Colonic mucosa (tissue), 4 donors: ENCODE data around the gene SLC17A9. TPM values are rescaled to one million over a fixed set of nuclear protein-coding genes. Genes with fewer than 3 reads are reported as not detected.

ENCODE experiments used
- DNase-seq: peaks from one replicate; pipeline ENCODE4 v3.0.0-alpha.2; 2020
- H3K27ac ChIP-seq: fragments of 200-600 bp; one replicate; pipeline ENCODE4 v1.8.0; 2021
- H3K27me3 ChIP-seq: fragments of 200-600 bp; one replicate; pipeline ENCODE4 v1.8.0; 2021
- H3K36me3 ChIP-seq: fragments of 200-600 bp; one replicate; pipeline ENCODE4 v1.8.0; 2021
- H3K4me1 ChIP-seq: fragments of 200-600 bp; one replicate; pipeline ENCODE4 v1.8.0; 2021; ENCODE audit warnings: mild to moderate bottlenecking
- H3K4me3 ChIP-seq: fragments of 200-600 bp; one replicate; pipeline ENCODE4 v1.8.0; 2021
- H3K9ac ChIP-seq, 2 donors: one replicate each; pipeline ENCODE4 v1.7.0; 2013; ENCODE audit warnings: control low read depth in 2 of 2, low read depth in 2 of 2, low read length in 2 of 2
- H3K9me3 ChIP-seq: fragments of 200-600 bp; one replicate; pipeline ENCODE4 v1.8.0; 2021
- intact Hi-C: fragments of 100-400 bp; cut with DNase I; formaldehyde crosslinking; loops from one replicate; pipeline ENCODE4 v1.14.1; 2022
- total RNA-seq, 2 donors: library from RNA; stranded (reverse); fragmentation: NEBNext Ultra II Directional in 1 of 2; extraction: Animal tissue kit (Norgen Biotek cat#: 25700) in 1 of 2; gene quantifications; one replicate each; pipeline ENCODE4 v1.2.1, GENCODE V29; 2021
- TF ChIP-seq, protein P1 (sequence below): fragments of 200-600 bp; IDR thresholded peaks from one replicate; pipeline ENCODE4 v1.8.0; 2022; ENCODE audit warnings: antibody characterized with exemption, mild to moderate bottlenecking
- donor health status: healthy.
- donor health status: DM: no; HTN: no; CAD: no.
- donor health status: DM: no; HTN: no; CAD: no.

Gene SLC17A9
- total RNA-seq, 2 donors from 2014 or later = 23.1 to 54.7 TPM

DNA sequence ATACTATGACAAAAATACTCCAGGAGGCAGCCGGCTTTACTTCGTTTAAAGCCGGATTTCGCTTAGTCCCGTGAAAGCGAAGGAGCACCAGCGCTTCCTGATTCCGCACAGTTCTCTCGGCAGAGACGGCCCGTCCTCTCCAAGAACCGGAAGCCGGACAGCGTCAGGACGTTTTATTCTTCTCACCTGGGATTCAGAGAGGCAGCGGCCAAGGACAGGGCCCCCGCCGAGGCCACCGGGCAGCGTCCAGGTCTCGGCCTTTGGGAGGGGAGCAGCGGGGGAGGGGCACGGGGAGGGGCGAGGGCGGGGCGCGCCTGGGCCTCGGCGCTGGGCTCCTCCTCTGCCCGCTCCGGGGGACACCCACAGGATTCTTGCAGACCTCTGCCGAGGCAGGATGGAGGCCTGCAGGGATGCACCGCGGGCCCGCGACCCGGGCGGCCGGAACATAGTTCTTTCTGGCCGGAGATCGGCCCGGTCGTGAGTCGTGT is 23.4 kb upstream of the SLC17A9 start:
- Histone ChIP-seq H3K4me1 (peaks cover 24% of the 10 kb centered on the region), H3K4me3 (peak overlapping the region; percentile 42), H3K27ac (peak overlapping the region; percentile 85), H3K9me3 (no peaks in the 10 kb centered on the region), H3K27me3 (no peaks in the 10 kb centered on the region), H3K36me3 (no peaks in the 10 kb centered on the region), H3K9ac (peak overlapping the region; percentile 51 to 65)
- DNase-seq = peak; percentile 86
- intact Hi-C loops = no loop called here
- TF ChIP-seq, protein P1, sequence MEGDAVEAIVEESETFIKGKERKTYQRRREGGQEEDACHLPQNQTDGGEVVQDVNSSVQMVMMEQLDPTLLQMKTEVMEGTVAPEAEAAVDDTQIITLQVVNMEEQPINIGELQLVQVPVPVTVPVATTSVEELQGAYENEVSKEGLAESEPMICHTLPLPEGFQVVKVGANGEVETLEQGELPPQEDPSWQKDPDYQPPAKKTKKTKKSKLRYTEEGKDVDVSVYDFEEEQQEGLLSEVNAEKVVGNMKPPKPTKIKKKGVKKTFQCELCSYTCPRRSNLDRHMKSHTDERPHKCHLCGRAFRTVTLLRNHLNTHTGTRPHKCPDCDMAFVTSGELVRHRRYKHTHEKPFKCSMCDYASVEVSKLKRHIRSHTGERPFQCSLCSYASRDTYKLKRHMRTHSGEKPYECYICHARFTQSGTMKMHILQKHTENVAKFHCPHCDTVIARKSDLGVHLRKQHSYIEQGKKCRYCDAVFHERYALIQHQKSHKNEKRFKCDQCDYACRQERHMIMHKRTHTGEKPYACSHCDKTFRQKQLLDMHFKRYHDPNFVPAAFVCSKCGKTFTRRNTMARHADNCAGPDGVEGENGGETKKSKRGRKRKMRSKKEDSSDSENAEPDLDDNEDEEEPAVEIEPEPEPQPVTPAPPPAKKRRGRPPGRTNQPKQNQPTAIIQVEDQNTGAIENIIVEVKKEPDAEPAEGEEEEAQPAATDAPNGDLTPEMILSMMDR = no peak

DNA sequence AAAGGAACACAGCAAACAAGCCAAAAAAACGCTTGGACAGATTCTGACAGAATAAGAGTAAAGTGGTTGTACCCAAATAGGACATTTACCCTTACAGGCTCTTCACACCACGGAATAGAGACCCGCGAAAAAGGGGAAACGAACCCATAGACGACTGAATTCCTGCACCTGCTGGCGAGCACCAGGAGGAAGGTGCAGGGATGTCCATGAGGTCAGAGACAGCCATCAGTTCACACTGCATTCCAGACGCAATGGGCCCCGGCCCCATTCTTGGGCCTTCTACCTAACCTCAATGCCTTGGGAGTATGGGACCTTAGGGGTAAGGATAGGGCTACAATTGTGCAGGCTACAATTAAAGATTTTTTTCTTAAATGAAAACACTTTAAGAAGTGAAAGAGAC is 21.0 kb upstream of the SLC17A9 start:
- TF ChIP-seq, protein P1 = no peak
- Histone ChIP-seq H3K27me3 (no peaks in the 10 kb centered on the region), H3K4me3 (no peak overlapping the region), H3K9me3 (no peaks in the 10 kb centered on the region), H3K36me3 (no peaks in the 10 kb centered on the region), H3K9ac (no peak overlapping the region), H3K27ac (no peak overlapping the region), H3K4me1 (peaks cover 27% of the 10 kb centered on the region)
- intact Hi-C loops = no loop called here
- DNase-seq = no peak

DNA sequence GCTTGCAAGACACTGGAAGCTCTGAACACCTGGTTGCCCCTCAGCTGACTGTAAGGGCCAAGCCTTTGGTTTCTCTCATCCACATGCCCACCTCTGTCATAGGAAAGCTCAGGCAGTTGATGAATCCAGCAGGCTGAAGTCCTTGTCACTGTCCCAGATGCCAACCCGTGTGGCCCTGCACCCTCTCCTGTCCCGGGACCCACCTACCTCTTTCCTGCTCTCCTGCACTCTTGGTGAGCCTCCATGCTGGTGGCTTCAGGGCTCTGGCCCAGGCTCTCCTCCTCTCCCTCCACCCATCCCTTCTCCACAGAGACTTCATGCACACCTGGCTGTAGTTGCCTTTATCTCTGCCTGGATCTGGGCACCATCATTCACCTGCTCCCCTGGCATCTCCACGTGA is 18.5 kb upstream of the SLC17A9 start:
- H3K27ac ChIP-seq = no peak overlapping the region
- no peak overlapping the region for H3K4me3 ChIP-seq
- H3K4me1 ChIP-seq = peaks cover 12% of the 10 kb centered on the region
- DNase-seq = no peak
- no peaks in the 10 kb centered on the region for H3K36me3 ChIP-seq
- TF ChIP-seq, protein P1 = no peak
- H3K9me3 ChIP-seq = no peaks in the 10 kb centered on the region
- intact Hi-C loops = no loop called here
- H3K9ac ChIP-seq = no peak overlapping the region
- H3K27me3 ChIP-seq = no peaks in the 10 kb centered on the region

DNA sequence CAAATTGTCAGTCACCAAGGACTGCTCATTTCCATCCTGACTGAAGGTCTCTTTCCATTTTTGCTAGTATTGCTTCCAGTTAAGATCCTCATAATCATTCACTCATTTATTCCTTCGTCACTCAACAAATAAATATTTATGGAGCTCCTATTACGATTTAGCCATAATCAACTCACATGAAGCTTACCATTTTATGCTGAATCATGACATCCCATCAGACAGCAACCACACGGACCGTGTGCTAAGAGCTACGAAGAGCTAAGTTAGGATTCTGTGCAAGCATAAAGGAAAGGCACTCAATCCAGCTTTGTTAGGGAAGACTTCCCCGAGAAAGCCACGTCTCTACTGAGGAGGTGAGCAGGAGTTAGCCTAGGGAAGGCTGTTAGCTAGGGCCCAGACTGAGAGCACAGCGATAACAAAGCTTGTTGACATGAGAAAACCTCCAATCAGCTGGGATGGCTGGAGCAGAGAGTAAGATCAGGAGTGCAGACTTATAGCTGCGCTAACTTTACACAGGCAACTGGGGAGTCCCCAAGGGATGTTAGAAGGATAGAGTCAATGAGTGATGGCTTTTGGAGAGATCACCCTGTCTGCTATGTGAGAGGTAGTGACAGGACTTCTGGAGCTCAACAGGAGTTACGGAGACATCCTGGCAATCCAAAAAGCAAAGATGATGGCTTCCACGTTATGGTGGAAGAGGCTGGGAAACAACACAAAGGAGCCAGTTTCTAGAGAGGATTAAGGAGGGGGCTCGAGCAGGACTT is 17.1 kb upstream of the SLC17A9 start:
- TF ChIP-seq, protein P1 = no peak
- no peaks in the 10 kb centered on the region for H3K36me3 ChIP-seq
- H3K4me3 ChIP-seq = no peak overlapping the region
- H3K4me1 ChIP-seq = peaks cover 23% of the 10 kb centered on the region
- no peaks in the 10 kb centered on the region for H3K27me3 ChIP-seq
- H3K27ac ChIP-seq = no peak overlapping the region
- H3K9ac ChIP-seq = no peak overlapping the region
- H3K9me3 ChIP-seq = no peaks in the 10 kb centered on the region
- DNase-seq = no peak
- intact Hi-C loops = no loop called here

DNA sequence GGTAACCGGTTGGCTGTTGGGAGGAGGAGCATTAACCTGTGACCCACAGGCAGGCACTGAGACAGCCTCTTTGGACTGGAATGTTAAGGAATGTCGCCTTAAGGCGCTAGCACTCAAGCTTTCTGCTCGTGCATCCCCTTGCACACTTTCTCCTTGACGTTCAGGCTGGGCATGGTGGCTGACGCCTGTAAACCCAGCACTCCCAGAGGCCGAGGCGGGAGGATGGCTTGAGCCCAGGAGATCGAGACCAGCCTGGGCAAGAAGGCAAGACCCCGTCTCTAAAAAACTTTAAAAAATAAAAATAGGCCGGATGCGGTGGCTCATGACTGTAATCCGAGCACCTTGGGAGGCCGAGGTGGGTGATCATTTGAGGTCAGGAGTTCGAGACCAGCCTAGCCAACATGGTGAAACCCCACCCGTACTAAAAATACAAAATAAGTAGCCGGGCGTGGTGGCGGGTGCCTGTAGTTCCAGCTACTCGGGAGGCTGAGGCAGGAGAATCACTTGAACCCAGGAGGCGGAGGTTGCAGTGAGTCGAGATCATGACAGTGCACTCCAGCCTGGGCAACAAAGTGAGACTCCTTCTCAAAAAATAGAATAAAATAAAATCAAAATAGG is 16.4 kb upstream of the SLC17A9 start:
- TF ChIP-seq, protein P1 = no peak
- Histone ChIP-seq H3K9ac (no peak overlapping the region), H3K4me3 (peak overlapping the region; percentile 92), H3K36me3 (no peaks in the 10 kb centered on the region), H3K9me3 (no peaks in the 10 kb centered on the region), H3K27ac (no peak overlapping the region), H3K4me1 (peaks cover 23% of the 10 kb centered on the region), H3K27me3 (no peaks in the 10 kb centered on the region)
- DNase-seq = no peak
- intact Hi-C loops = no loop called here
